H9 (cell line): ENCODE data around the gene SEC61A1. TPM values are rescaled to one million over a fixed set of nuclear protein-coding genes. Genes with fewer than 3 reads are reported as not detected.

Source experiments
- DNase-seq: peaks from one replicate; pipeline ENCODE4 v3.0.0-alpha.2; 2017
- H2AFZ ChIP-seq: one replicate; pipeline ENCODE4 v1.6.1; 2013; ENCODE audit warnings: mild to moderate bottlenecking, low read length, control low read depth, moderate library complexity
- H2AK5ac ChIP-seq: 2 replicates; pipeline ENCODE4 v1.6.1; 2013; ENCODE audit warnings: low read length, control low read depth, mixed read lengths; ENCODE audit not compliant: insufficient read length
- H2BK120ac ChIP-seq: one replicate; pipeline ENCODE4 v1.6.1; 2013; ENCODE audit warnings: low read depth, mild to moderate bottlenecking, low read length, control low read depth, inconsistent platforms; ENCODE audit not compliant: poor library complexity, severe bottlenecking
- H2BK12ac ChIP-seq: 2 replicates; pipeline ENCODE4 v1.6.1; 2013; ENCODE audit warnings: low read length, control low read depth, mixed read lengths, low read depth; ENCODE audit not compliant: insufficient read length
- H2BK15ac ChIP-seq: 2 replicates; pipeline ENCODE4 v1.6.1; 2013; ENCODE audit warnings: low read depth, low read length, control low read depth
- H2BK20ac ChIP-seq: one replicate; pipeline ENCODE4 v1.6.1; 2013; ENCODE audit warnings: low read depth, mild to moderate bottlenecking, low read length, control low read depth, inconsistent platforms; ENCODE audit not compliant: poor library complexity, severe bottlenecking
- H2BK5ac ChIP-seq: 2 replicates; pipeline ENCODE4 v1.6.1; 2013; ENCODE audit warnings: low read length, control low read depth, mixed read lengths; ENCODE audit not compliant: insufficient read length
- H3K14ac ChIP-seq: 2 replicates; pipeline ENCODE4 v1.6.1; 2013; ENCODE audit warnings: low read length, control low read depth; ENCODE audit not compliant: insufficient read depth
- H3K18ac ChIP-seq: 2 replicates; pipeline ENCODE4 v1.6.1; 2013; ENCODE audit warnings: low read depth, mild to moderate bottlenecking, mixed read lengths, low read length, control low read depth; ENCODE audit not compliant: insufficient read length
- H3K23ac ChIP-seq: 2 replicates; pipeline ENCODE4 v1.6.1; 2013; ENCODE audit warnings: low read length, control low read depth, mixed read lengths, low read depth; ENCODE audit not compliant: insufficient read length
- H3K23me2 ChIP-seq: 2 replicates; pipeline ENCODE4 v1.6.1; 2013; ENCODE audit warnings: low read depth, mild to moderate bottlenecking, mixed read lengths, low read length, control low read depth; ENCODE audit not compliant: insufficient read length, poor library complexity, severe bottlenecking
- H3K27ac ChIP-seq: 2 replicates; pipeline ENCODE4 v1.5.1; 2013; ENCODE audit warnings: low read length, control low read depth, mixed read lengths, low read depth; ENCODE audit not compliant: insufficient read length
- H3K27me3 ChIP-seq: 2 replicates; pipeline ENCODE4 v1.6.1; 2013; ENCODE audit warnings: low read length, control low read depth, inconsistent platforms; ENCODE audit not compliant: insufficient read depth
- H3K4ac ChIP-seq: 2 replicates; pipeline ENCODE4 v1.6.1; 2013; ENCODE audit warnings: low read depth, mild to moderate bottlenecking, control low read depth, inconsistent platforms, low read length, moderate library complexity
- H3K4me1 ChIP-seq: 2 replicates; pipeline ENCODE4 v1.6.1; 2013; ENCODE audit warnings: low read length, control low read depth, inconsistent platforms; ENCODE audit not compliant: insufficient read depth
- H3K4me2 ChIP-seq: 2 replicates; pipeline ENCODE4 v1.6.1; 2013; ENCODE audit warnings: low read length, control low read depth, mixed read lengths; ENCODE audit not compliant: insufficient read length, insufficient read depth
- H3K56ac ChIP-seq: 2 replicates; pipeline ENCODE4 v1.6.1; 2013; ENCODE audit warnings: low read depth, mild to moderate bottlenecking, mixed read lengths, low read length, control low read depth; ENCODE audit not compliant: insufficient read length
- H3K79me1 ChIP-seq: 2 replicates; pipeline ENCODE4 v1.6.1; 2013; ENCODE audit warnings: low read depth, mild to moderate bottlenecking, moderate library complexity, low read length, control low read depth, inconsistent platforms; ENCODE audit not compliant: insufficient read depth, poor library complexity, severe bottlenecking
- H3K79me2 ChIP-seq: 2 replicates; pipeline ENCODE4 v1.6.1; 2013; ENCODE audit warnings: low read length, control low read depth, inconsistent platforms; ENCODE audit not compliant: insufficient read depth
- H3K9ac ChIP-seq: 2 replicates; pipeline ENCODE4 v1.6.1; 2013; ENCODE audit warnings: low read length, control low read depth, mixed read lengths; ENCODE audit not compliant: insufficient read length; ENCODE audit errors: extremely low read depth
- H3K9me3 ChIP-seq: one replicate; pipeline ENCODE4 v1.6.1; 2013; ENCODE audit warnings: low read depth, low read length, inconsistent platforms; ENCODE audit not compliant: control insufficient read depth
- H3T11ph ChIP-seq: one replicate; pipeline ENCODE4 v1.6.1; 2013; ENCODE audit warnings: mild to moderate bottlenecking, low read length, control low read depth, inconsistent platforms
- H4K20me1 ChIP-seq: one replicate; pipeline ENCODE4 v1.6.1; 2013; ENCODE audit not compliant: control insufficient read depth, insufficient read length, insufficient read depth
- H4K5ac ChIP-seq: 2 replicates; pipeline ENCODE4 v1.6.1; 2013; ENCODE audit warnings: low read depth, mild to moderate bottlenecking, mixed read lengths, low read length, control low read depth; ENCODE audit not compliant: insufficient read length
- H4K8ac ChIP-seq: replicated peaks from 2 replicates; pipeline ENCODE4 v1.6.1; 2013; ENCODE audit warnings: low read length, control low read depth, mixed read lengths, low read depth; ENCODE audit not compliant: insufficient read length
- H4K91ac ChIP-seq: 2 replicates; pipeline ENCODE4 v1.6.1; 2013; ENCODE audit warnings: low read depth, mild to moderate bottlenecking, moderate library complexity, mixed read lengths, low read length, control low read depth; ENCODE audit not compliant: insufficient read length
- H3K27ac Mint-ChIP-seq, 3 experiments: 2 replicates in 2 of 3; 3 replicates in 1 of 3; pipeline ENCODE4 v1.8.0; 2020 to 2021; ENCODE audit warnings: mixed read lengths in 3 of 3, mild to moderate bottlenecking in 1 of 3, moderate library complexity in 1 of 3
- H3K27me3 Mint-ChIP-seq: 2 replicates; pipeline ENCODE4 v1.8.0; 2021; ENCODE audit warnings: low read depth, mild to moderate bottlenecking, moderate library complexity, mixed read lengths
- H3K36me3 Mint-ChIP-seq, 3 experiments: 2 replicates in 2 of 3; 3 replicates in 1 of 3; pipeline ENCODE4 v1.8.0; 2020 to 2021; ENCODE audit warnings: low read depth in 3 of 3, mixed read lengths in 3 of 3; ENCODE audit not compliant: insufficient read depth in 1 of 3
- H3K4me1 Mint-ChIP-seq, 2 experiments: 2 replicates each; pipeline ENCODE4 v1.8.0; 2020; ENCODE audit warnings: mixed read lengths in 2 of 2
- H3K4me3 Mint-ChIP-seq, 2 experiments: 2 replicates in 1 of 2; 3 replicates in 1 of 2; pipeline ENCODE4 v1.8.0; 2020 to 2021; ENCODE audit warnings: mild to moderate bottlenecking in 2 of 2, mixed read lengths in 2 of 2, moderate library complexity in 1 of 2
- H3K9me3 Mint-ChIP-seq, 2 experiments: 2 replicates in 1 of 2; 3 replicates in 1 of 2; pipeline ENCODE4 v1.8.0; 2020; ENCODE audit warnings: mild to moderate bottlenecking in 2 of 2, mixed read lengths in 2 of 2, moderate library complexity in 1 of 2
- CTCF ChIP-seq: fragments of 200-600 bp; sonication (generic); conservative IDR thresholded peaks from 3 replicates; pipeline ENCODE4 v1.8.0; 2021; ENCODE audit warnings: antibody characterized with exemption, mild to moderate bottlenecking
- WGBS: extraction: QIAGEN DNeasy Blood & Tissue Kit; methylation state at CpG from one replicate; pipeline ENCODE4 v1.1.7; 2013; ENCODE audit warnings: missing lambda C conversion rate, low lambda C conversion rate, mixed read lengths; ENCODE audit not compliant: insufficient read length; ENCODE audit errors: extremely low coverage; 5-methylcytosine and 5-hydroxymethylcytosine counted together
- total RNA-seq: library from RNA; stranded (reverse); gene quantifications from 2 replicates; pipeline ENCODE4 v1.2.1, GENCODE V29; 2021

SEC61A1 gene
- total RNA-seq, 1 experiment from 2014 or later = 146 TPM

GRCh38 chr3:128064962-128065361 is 12.7 kb downstream of the SEC61A1 start:
- Histone ChIP-seq H4K20me1 (no peaks in the 10 kb centered on the region), H2AFZ (no peak overlapping the region), H3K23me2 (no peaks in the 10 kb centered on the region), H4K8ac (no peak overlapping the region), H3K79me2 (no peaks in the 10 kb centered on the region), H2BK120ac (no peak overlapping the region), H2BK12ac (no peak overlapping the region), H3K14ac (no peak overlapping the region), H3K79me1 (no peaks in the 10 kb centered on the region), H3K9me3 (no peaks in the 10 kb centered on the region), H3K18ac (no peak overlapping the region), H4K5ac (no peak overlapping the region), H3K4ac (no peak overlapping the region), H3K4me1 (no peaks in the 10 kb centered on the region), H4K91ac (no peak overlapping the region), H3K9ac (no peak overlapping the region), H3K27ac (no peak overlapping the region), H3T11ph (no peak overlapping the region), H3K23ac (no peak overlapping the region), H3K56ac (no peak overlapping the region), H2AK5ac (no peak overlapping the region), H3K27me3 (no peaks in the 10 kb centered on the region), H2BK5ac (no peak overlapping the region), H2BK15ac (no peak overlapping the region), H2BK20ac (no peak overlapping the region), H3K4me2 (no peak overlapping the region)
- H3K27ac Mint-ChIP-seq = no peak overlapping the region
- WGBS = no CpG with 5 or more reads among the region's 6 CpGs
- no peaks in the 10 kb centered on the region for H3K9me3 Mint-ChIP-seq
- H3K4me3 Mint-ChIP-seq = no peak overlapping the region
- no peak for TF ChIP-seq CTCF
- peaks cover 2% of the 10 kb centered on the region in 2 experiments; a peak in 2 of 4 replicates for H3K4me1 Mint-ChIP-seq
- no peak for DNase-seq
- peaks cover 67 to 96% (median 92%) of the 10 kb centered on the region in 3 experiments for H3K36me3 Mint-ChIP-seq
- no peaks in the 10 kb centered on the region for H3K27me3 Mint-ChIP-seq
